NB4 (cell line): ENCODE results near the gene TNS1.

Source experiments
- CTCF ChIP-seq: IDR thresholded peaks from one replicate; pipeline ENCODE4 v1.5.1; 2012; ENCODE audit warnings: low read depth, low read length
- MAX ChIP-seq: IDR thresholded peaks from 2 replicates; pipeline ENCODE4 v1.6.1; 2011; ENCODE audit warnings: low read depth, low read length
- POLR2A ChIP-seq: IDR thresholded peaks from 2 replicates; pipeline ENCODE4 v1.6.1; 2011; ENCODE audit warnings: mild to moderate bottlenecking; ENCODE audit not compliant: insufficient read length; ENCODE audit errors: extremely low read depth

DNA sequence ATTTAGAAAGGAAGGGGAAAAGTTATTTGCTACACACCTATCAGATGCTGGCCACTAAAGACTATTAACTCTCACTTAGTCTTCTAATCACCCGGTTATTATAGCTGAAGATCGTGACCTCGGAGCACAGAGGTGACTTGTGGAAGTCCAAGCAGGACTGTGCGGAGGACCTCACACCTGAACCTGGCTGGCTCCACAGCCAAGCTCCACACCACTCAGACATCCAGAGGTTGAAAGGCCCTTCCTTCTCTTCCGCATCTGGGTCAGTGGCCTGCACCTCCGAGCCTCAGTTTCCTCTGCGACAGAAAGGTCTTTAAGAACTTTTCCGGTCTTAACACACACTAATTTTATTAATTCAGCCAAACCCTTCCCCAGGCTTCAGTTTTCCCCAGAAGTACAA lies 57.9 kb downstream of the TNS1 start:
- TF ChIP-seq POLR2A (no peak), CTCF (no peak), MAX (no peak)
